ENCODE measurements around the gene LRRC75A. TPM values are rescaled to one million over a fixed set of nuclear protein-coding genes. Genes with fewer than 3 reads are reported as not detected.

The LRRC75A gene
- total RNA-seq, 1 donor from 2014 or later, result 2.9 TPM

DNA sequence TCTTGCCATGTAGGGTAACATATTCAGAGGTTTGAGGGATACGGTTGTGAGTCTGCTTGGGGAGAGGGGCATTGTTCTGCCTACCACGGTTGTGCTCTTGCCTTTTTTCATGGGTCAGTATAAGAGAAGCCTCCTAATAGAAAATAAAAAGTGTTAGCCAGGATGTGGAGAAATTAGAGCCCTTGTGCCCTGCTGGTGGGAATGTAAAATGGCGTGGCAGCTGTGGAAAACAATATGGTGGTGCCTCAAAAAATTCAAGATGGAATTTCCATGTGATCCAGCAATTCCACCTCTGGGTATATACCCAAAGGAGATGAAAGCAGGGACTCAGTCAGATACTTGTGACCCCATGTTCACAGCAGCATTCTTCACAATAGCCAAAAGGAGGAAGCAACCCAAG lies 14.2 kb upstream of the LRRC75A start:
- Mint-ChIP-seq H3K4me3 (no peak overlapping the region), H3K36me3 (no peaks in the 10 kb centered on the region), H3K27ac (no peak overlapping the region), H3K9me3 (no peaks in the 10 kb centered on the region), H3K4me1 (ENCODE audit: unreplicated experiment) (no peaks in the 10 kb centered on the region), H3K27me3 (peaks cover 4% of the 10 kb centered on the region)
- TF ChIP-seq, protein P1, sequence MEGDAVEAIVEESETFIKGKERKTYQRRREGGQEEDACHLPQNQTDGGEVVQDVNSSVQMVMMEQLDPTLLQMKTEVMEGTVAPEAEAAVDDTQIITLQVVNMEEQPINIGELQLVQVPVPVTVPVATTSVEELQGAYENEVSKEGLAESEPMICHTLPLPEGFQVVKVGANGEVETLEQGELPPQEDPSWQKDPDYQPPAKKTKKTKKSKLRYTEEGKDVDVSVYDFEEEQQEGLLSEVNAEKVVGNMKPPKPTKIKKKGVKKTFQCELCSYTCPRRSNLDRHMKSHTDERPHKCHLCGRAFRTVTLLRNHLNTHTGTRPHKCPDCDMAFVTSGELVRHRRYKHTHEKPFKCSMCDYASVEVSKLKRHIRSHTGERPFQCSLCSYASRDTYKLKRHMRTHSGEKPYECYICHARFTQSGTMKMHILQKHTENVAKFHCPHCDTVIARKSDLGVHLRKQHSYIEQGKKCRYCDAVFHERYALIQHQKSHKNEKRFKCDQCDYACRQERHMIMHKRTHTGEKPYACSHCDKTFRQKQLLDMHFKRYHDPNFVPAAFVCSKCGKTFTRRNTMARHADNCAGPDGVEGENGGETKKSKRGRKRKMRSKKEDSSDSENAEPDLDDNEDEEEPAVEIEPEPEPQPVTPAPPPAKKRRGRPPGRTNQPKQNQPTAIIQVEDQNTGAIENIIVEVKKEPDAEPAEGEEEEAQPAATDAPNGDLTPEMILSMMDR (conservative IDR thresholded peaks at IDR 0.05), result peak; percentile 53
- DNase-seq (ENCODE audit: extremely low spot score, unreplicated experiment), result no peak

DNA sequence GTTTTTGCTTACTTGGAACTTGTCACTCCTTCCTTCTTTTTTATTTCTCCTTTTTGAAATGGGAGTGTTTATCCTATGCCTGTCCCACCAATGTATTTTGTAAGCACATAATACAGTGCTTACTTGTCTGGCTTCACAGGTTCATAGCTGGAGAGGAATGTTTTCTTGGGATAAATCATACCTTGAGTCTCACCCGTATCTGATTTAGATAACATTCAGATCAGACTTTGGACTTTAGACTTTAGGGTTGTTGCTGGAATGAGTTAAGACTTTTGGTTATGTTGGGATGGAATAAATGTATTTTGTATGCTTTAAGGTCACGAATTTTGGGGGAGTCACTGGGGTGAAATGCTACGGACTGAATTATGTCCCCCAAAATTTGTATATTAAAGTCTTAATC lies 13.0 kb upstream of the LRRC75A start:
- peaks cover 4% of the 10 kb centered on the region for H3K27me3 Mint-ChIP-seq
- H3K36me3 Mint-ChIP-seq, result no peaks in the 10 kb centered on the region
- H3K4me3 Mint-ChIP-seq, result no peak overlapping the region
- H3K4me1 Mint-ChIP-seq (ENCODE audit: unreplicated experiment), result no peaks in the 10 kb centered on the region
- no peak overlapping the region for H3K27ac Mint-ChIP-seq
- no peak for DNase-seq (ENCODE audit: extremely low spot score, unreplicated experiment)
- TF ChIP-seq, protein P1 (conservative IDR thresholded peaks at IDR 0.05), result no peak
- no peaks in the 10 kb centered on the region for H3K9me3 Mint-ChIP-seq

DNA sequence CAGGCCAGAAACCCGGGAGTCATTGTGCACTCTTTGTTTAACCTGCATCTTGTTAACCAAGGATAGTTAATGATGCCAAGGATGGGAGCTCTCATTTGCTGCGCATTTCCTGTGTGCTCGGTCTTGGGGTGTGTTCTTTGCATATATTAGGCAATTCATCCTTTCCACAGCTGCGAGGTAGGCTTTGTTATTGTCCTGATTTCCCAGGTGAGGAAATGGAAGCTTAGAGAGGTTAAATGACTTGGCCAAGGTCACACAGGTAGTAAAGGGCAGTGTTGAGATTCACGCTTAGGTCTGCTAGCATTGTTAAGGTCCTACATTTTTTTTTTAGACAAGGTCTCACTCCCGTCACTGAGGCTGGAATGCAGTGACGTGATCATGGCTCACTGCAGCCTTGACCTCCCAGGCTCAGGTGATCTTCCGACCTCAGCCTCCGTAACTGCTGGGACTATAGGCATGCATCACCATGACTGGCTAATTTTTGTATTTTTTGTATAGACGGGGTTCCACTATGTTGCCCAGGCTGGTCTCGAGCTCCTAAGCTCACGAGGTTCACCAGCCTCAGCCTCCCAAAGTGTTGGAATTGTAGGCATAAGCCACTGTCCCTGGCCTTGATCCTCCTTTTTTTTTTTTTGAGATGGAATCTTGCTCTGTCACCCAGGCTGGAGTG lies 5.0 kb upstream of the LRRC75A start:
- Mint-ChIP-seq H3K27ac (no peak overlapping the region), H3K4me3 (no peak overlapping the region), H3K36me3 (no peaks in the 10 kb centered on the region), H3K9me3 (no peaks in the 10 kb centered on the region), H3K4me1 (ENCODE audit: unreplicated experiment) (no peaks in the 10 kb centered on the region), H3K27me3 (peaks cover 59% of the 10 kb centered on the region)
- TF ChIP-seq, protein P1 (conservative IDR thresholded peaks at IDR 0.05), result no peak
- DNase-seq (ENCODE audit: extremely low spot score, unreplicated experiment), result no peak

DNA sequence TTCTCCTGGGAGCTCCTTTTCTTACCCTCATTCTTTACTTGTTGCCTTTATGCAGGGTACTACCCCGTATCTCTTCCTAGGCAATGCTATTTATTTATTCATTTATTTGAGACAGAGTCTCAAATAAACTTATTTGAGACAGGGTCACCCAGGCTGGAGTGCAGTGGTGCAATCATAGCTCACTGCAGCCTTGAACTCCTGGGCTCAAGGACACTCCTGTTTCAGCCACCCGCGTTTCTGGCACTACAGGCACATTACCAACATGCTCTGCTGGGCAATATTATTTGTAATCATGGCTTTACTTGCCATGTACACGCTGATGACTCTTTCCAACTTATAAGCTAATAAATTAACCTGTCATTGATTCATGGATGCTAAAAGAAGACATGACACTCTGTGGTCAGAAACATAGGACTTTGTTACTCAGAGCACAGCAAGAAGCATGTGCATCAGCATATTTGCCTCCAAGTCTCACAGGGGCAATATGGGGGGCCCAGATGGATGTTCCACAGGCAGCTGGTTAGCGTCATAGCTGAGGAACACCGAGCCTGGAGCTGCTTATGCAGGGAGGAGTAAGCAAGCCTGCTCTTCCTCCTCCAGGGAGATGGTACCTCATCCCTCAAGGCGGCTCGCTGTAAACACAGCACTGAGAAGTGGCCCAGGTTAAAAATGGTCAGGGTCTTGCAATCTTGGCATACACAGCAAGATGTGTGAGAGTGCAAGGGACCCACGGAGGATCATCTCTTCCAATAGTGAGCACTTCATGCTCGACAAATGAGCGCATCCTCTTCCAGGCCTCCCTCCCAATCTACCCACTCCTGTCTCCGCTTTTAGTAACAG lies 4.2 kb upstream of the LRRC75A start:
- no peak overlapping the region for H3K4me3 Mint-ChIP-seq
- no peaks in the 10 kb centered on the region for H3K36me3 Mint-ChIP-seq
- H3K4me1 Mint-ChIP-seq (ENCODE audit: unreplicated experiment), result no peaks in the 10 kb centered on the region
- H3K27ac Mint-ChIP-seq, result no peak overlapping the region
- no peaks in the 10 kb centered on the region for H3K9me3 Mint-ChIP-seq
- TF ChIP-seq, protein P1 (conservative IDR thresholded peaks at IDR 0.05), result no peak
- no peak for DNase-seq (ENCODE audit: extremely low spot score, unreplicated experiment)
- H3K27me3 Mint-ChIP-seq, result peaks cover 58% of the 10 kb centered on the region

DNA sequence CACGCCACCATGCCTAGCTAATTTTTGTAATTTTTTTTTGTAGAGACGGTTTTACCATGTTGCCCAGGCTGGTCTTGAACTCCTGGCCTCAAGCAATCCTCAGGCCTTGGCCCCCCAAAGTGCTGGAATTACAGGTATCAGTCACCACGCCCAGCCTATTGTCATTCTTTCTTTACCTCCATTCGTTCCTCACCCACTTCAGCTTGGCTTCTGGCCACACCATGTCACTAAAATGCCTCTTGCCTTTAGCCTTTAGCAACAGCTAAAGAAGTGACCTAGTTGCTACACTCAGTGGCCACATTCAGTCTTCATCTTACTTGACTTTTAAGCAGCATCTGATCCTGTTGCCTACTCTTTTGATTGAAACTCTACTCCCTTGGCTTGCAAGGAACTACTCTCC lies 3.6 kb upstream of the LRRC75A start:
- TF ChIP-seq, protein P1 (conservative IDR thresholded peaks at IDR 0.05), result no peak
- Mint-ChIP-seq H3K36me3 (no peaks in the 10 kb centered on the region), H3K4me1 (ENCODE audit: unreplicated experiment) (no peaks in the 10 kb centered on the region), H3K9me3 (no peaks in the 10 kb centered on the region), H3K4me3 (peak overlapping the region; percentile 9), H3K27ac (no peak overlapping the region), H3K27me3 (peaks cover 62% of the 10 kb centered on the region)
- no peak for DNase-seq (ENCODE audit: extremely low spot score, unreplicated experiment)

Data from type B pancreatic cell (in vitro differentiated cells).